KOPT-K1 (cell line): ENCODE measurements around the gene TUBB4A.
"Not testable (repeated sequence)": the region's sequence is repeated elsewhere in the genome, so short reads cannot be mapped to it uniquely, and the experiment has no call there.

Source experiments
- H3K27ac ChIP-seq: fragments of 200-600 bp; sonication (generic); 2 replicates; pipeline ENCODE4 v1.5.1; 2016; ENCODE audit warnings: antibody characterized with exemption, mild to moderate bottlenecking, low read depth, low read length; ENCODE audit not compliant: poor library complexity, severe bottlenecking
- H3K36me3 ChIP-seq: fragments of 200-600 bp; sonication (generic); 2 replicates; pipeline ENCODE4 v1.5.1; 2017; ENCODE audit warnings: antibody characterized with exemption, mild to moderate bottlenecking, low read length, moderate library complexity; ENCODE audit not compliant: insufficient read depth
- H3K9me3 ChIP-seq: fragments of 200-600 bp; sonication (generic); 2 replicates; pipeline ENCODE4 v1.5.1; 2017; ENCODE audit warnings: antibody characterized with exemption, low read length, mild to moderate bottlenecking; ENCODE audit not compliant: insufficient read depth, poor library complexity, severe bottlenecking

The TUBB4A gene

GRCh38 chr19:6501740-6502648, at the start of gene TUBB4A:
TSS of gene TUBB4A (minus strand) at chr19:6502309. CDS start at chr19:6502212, 97 bp downstream.
- Histone ChIP-seq H3K36me3 (no peaks in the 10 kb centered on the region), H3K9me3 (no peaks in the 10 kb centered on the region), H3K27ac (peak within 1 kb of the TSS; percentile 3)

- no peaks in the 10 kb centered on the region for H3K36me3 ChIP-seq
- peak overlapping the region; percentile 58 for H3K27ac ChIP-seq
- peaks cover 31% of the 10 kb centered on the region for H3K9me3 ChIP-seq
Observed at GRCh38 chr19:6551091-6551490, 49.0 kb upstream of the TUBB4A start.

GRCh38 chr19:6550679-6551078, 48.6 kb upstream of the TUBB4A start:
- H3K27ac ChIP-seq, H3K36me3 ChIP-seq: not testable (repeated sequence)
- H3K9me3 ChIP-seq: peaks cover 32% of the 10 kb centered on the region

GRCh38 chr19:6543866-6544347, 41.8 kb upstream of the TUBB4A start:
- Histone ChIP-seq H3K9me3 (peaks cover 21% of the 10 kb centered on the region), H3K27ac (no peak overlapping the region), H3K36me3 (no peaks in the 10 kb centered on the region)

- Histone ChIP-seq H3K27ac (no peak overlapping the region), H3K9me3 (peaks cover 2% of the 10 kb centered on the region), H3K36me3 (no peaks in the 10 kb centered on the region)
Observed at GRCh38 chr19:6540918-6541689, 39.0 kb upstream of the TUBB4A start.

- H3K36me3 ChIP-seq: no peaks in the 10 kb centered on the region
- H3K9me3 ChIP-seq: no peaks in the 10 kb centered on the region
- H3K27ac ChIP-seq: no peak overlapping the region
Observed at GRCh38 chr19:6539514-6539913, 37.4 kb upstream of the TUBB4A start.

GRCh38 chr19:6535558-6536137, 33.5 kb upstream of the TUBB4A start:
- H3K9me3 ChIP-seq: no peaks in the 10 kb centered on the region
- H3K27ac ChIP-seq: peak overlapping the region; percentile 63
- no peaks in the 10 kb centered on the region for H3K36me3 ChIP-seq

- Histone ChIP-seq H3K9me3 (no peaks in the 10 kb centered on the region), H3K36me3 (no peaks in the 10 kb centered on the region), H3K27ac (no peak overlapping the region)
Observed at GRCh38 chr19:6534451-6535093, 32.5 kb upstream of the TUBB4A start.

- Histone ChIP-seq H3K36me3 (no peaks in the 10 kb centered on the region), H3K9me3 (no peaks in the 10 kb centered on the region), H3K27ac (no peak overlapping the region)
Observed at GRCh38 chr19:6533746-6534418, 31.8 kb upstream of the TUBB4A start.

GRCh38 chr19:6533000-6533328, 30.9 kb upstream of the TUBB4A start:
- Histone ChIP-seq H3K9me3 (no peaks in the 10 kb centered on the region), H3K36me3 (no peaks in the 10 kb centered on the region), H3K27ac (no peak overlapping the region)

- Histone ChIP-seq H3K27ac (no peak overlapping the region), H3K36me3 (no peaks in the 10 kb centered on the region)
Observed at GRCh38 chr19:6532244-6532999, 30.3 kb upstream of the TUBB4A start.

GRCh38 chr19:6531956-6532243, 29.8 kb upstream of the TUBB4A start:
- Histone ChIP-seq H3K36me3 (no peaks in the 10 kb centered on the region), H3K9me3 (no peaks in the 10 kb centered on the region), H3K27ac (no peak overlapping the region)

More at GRCh38 chr19:6532244-6532999, 30.3 kb upstream of the TUBB4A start:
- H3K9me3 ChIP-seq: no peaks in the 10 kb centered on the region

- Histone ChIP-seq H3K27ac (peak overlapping the region; percentile 32), H3K9me3 (no peaks in the 10 kb centered on the region)
Observed at GRCh38 chr19:6531163-6531955, 29.2 kb upstream of the TUBB4A start.

More at GRCh38 chr19:6531163-6531955, 29.2 kb upstream of the TUBB4A start:
- H3K36me3 ChIP-seq: no peaks in the 10 kb centered on the region
